Measurements from ENCODE around the gene SLC26A8. TPM values are rescaled to one million over a fixed set of nuclear protein-coding genes. Genes with fewer than 3 reads are reported as not detected.
A peak's percentile ranks its signal among the peaks of the same experiment; 100 is the strongest.

Gene SLC26A8
- total and polyA plus RNA-seq, 4 donors = 0.03 to 0.33 (median 0.18) TPM

- TF ChIP-seq ZBTB33 (IDR thresholded peaks at IDR 0.05) = peak; percentile 100
- TF ChIP-seq SP1 (IDR thresholded peaks at IDR 0.05) = peak; percentile 69
- TF ChIP-seq HNF4A (conservative IDR thresholded peaks at IDR 0.05) = peak; percentile 73 to 79
- TF ChIP-seq NR2F2 (IDR thresholded peaks at IDR 0.05) = no peak
- TF ChIP-seq HNF4G (IDR thresholded peaks at IDR 0.05) = peak; percentile 45
- TF ChIP-seq MAX (IDR thresholded peaks at IDR 0.05) = peak; percentile 57
- TF ChIP-seq FOXA2 (IDR thresholded peaks at IDR 0.05) = peak; percentile 12
- no peak for TF ChIP-seq FOXA1 (IDR thresholded peaks at IDR 0.05)
- no peak for TF ChIP-seq GABPA (IDR thresholded peaks at IDR 0.05 in 1 of 2, conservative IDR thresholded peaks at IDR 0.05 in 1 of 2)
- peak; percentile 51 to 62 for TF ChIP-seq RXRA (IDR thresholded peaks at IDR 0.05)
Measured at GRCh38 chr6:36027501-36028087, 3.2 kb upstream of the SLC26A8 start, which contains the start of gene MAPK14 (continued).

- DNase-seq (ENCODE audit: low spot score) = no peak
- Histone ChIP-seq H3K9me3 (ENCODE audit: control insufficient read depth in 4 of 4, low read length in 3 of 4) (no peaks in the 10 kb centered on the region), H3K4me1 (ENCODE audit: control insufficient read depth in 4 of 4, insufficient read depth in 4 of 4, low read length in 3 of 4) (peaks cover under 1 to 8% (median 3%) of the 10 kb centered on the region in 4 donors), H3K36me3 (ENCODE audit: control insufficient read depth in 4 of 4, insufficient read depth in 3 of 4, low read depth in 1 of 4, low read length in 3 of 4) (no peaks in the 10 kb centered on the region), H3K27me3 (ENCODE audit: control insufficient read depth in 4 of 4, insufficient read depth in 4 of 4, low read length in 3 of 4) (no peaks in the 10 kb centered on the region), H3K27ac (ENCODE audit: low read depth in 1 of 2, low read length in 2 of 2) (no peak overlapping the region), H3K9ac (ENCODE audit: low read depth in 1 of 2, low read length in 2 of 2) (no peak overlapping the region), H3K4me3 (ENCODE audit: low read depth in 1 of 3, low read length in 3 of 3) (no peak overlapping the region)
- TF ChIP-seq CTCF (IDR thresholded peaks at IDR 0.05; ENCODE audit: low read depth, low read length, missing input control) (no peak), FOXA2 (IDR thresholded peaks at IDR 0.05) (no peak), RAD21 (IDR thresholded peaks at IDR 0.05) (no peak), JUND (IDR thresholded peaks at IDR 0.05) (no peak), NR2F2 (IDR thresholded peaks at IDR 0.05) (no peak), ATF3 (IDR thresholded peaks at IDR 0.05) (no peak), HNF4A (conservative IDR thresholded peaks at IDR 0.05) (no peak), TAF1 (conservative IDR thresholded peaks at IDR 0.05) (no peak), SP1 (IDR thresholded peaks at IDR 0.05) (no peak), MAX (IDR thresholded peaks at IDR 0.05) (no peak), RXRA (IDR thresholded peaks at IDR 0.05) (no peak), ZBTB33 (IDR thresholded peaks at IDR 0.05) (no peak), EGR1 (IDR thresholded peaks at IDR 0.05; ENCODE audit: low read depth in 2 of 2) (no peak), YY1 (IDR thresholded peaks at IDR 0.05) (no peak), REST (IDR thresholded peaks at IDR 0.05) (no peak), HNF4G (IDR thresholded peaks at IDR 0.05) (no peak), GABPA (IDR thresholded peaks at IDR 0.05 in 1 of 2, conservative IDR thresholded peaks at IDR 0.05 in 1 of 2) (no peak), FOXA1 (IDR thresholded peaks at IDR 0.05) (no peak)
- 64% methylated on average over 5 of the region's 5 CpGs for WGBS
Measured at GRCh38 chr6:36025932-36026327, 1.5 kb upstream of the SLC26A8 start.

Data from liver (tissue), 9 donors.